Measurements from ENCODE around the gene POLR1B.

POLR1B gene

GRCh38 chr2:112622528-112622849, 80.2 kb downstream of the POLR1B start:
- H3K4me3 ChIP-seq (ENCODE audit: control insufficient read depth, low read depth, low read length) = no peak overlapping the region
- DNase-seq (ENCODE audit: low read depth) = peak; percentile 99
- TF ChIP-seq CTCF (conservative IDR thresholded peaks at IDR 0.05; ENCODE audit: control insufficient read depth, insufficient read depth, low read depth, low read length) = no peak

GRCh38 chr2:112623913-112624777, 81.9 kb downstream of the POLR1B start:
- peak overlapping the region; percentile 31 for H3K4me3 ChIP-seq (ENCODE audit: control insufficient read depth, low read depth, low read length)
- peak; percentile 96 for DNase-seq (ENCODE audit: low read depth)
- no peak for TF ChIP-seq CTCF (conservative IDR thresholded peaks at IDR 0.05; ENCODE audit: control insufficient read depth, insufficient read depth, low read depth, low read length)

DNA sequence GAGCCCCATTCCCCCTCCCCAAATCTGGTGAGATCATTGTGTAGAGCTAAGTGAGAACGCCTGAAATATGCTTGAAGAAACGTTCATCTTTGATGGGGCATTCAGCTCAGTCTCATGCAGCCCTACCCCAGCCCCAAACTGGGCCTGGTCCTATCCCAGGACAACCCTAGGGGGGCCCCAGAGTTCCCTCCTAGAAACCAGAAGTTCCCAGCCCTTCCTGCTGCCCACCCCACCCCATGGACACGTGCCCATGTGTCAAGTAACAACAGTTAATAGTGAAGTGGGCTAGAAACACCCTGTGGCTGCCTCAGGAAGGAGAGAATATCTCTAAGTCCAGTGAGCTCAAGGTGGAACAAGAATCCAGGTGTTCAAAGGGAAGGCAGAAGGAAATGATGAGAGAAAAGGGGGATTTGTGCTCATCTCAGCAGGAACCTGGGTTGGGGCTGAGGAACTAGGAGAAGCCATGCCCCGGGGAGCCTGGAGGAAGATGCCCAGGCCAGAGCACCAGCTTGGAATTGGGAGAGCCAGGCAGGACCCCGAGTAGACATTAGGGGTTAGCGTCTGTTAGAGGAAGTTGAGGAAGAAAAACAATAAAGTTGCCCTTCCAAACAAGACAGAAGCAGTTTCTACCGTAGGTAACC, 83.3 kb downstream of the POLR1B start:
- DNase-seq (ENCODE audit: low read depth) = no peak
- TF ChIP-seq CTCF (conservative IDR thresholded peaks at IDR 0.05; ENCODE audit: control insufficient read depth, insufficient read depth, low read depth, low read length) = no peak
- H3K4me3 ChIP-seq (ENCODE audit: control insufficient read depth, low read depth, low read length) = peak overlapping the region; percentile 11

- H3K4me3 ChIP-seq (ENCODE audit: control insufficient read depth, low read depth, low read length) = peak overlapping the region; percentile 40
- peak; percentile 92 for TF ChIP-seq CTCF (conservative IDR thresholded peaks at IDR 0.05; ENCODE audit: control insufficient read depth, insufficient read depth, low read depth, low read length)
- DNase-seq (ENCODE audit: low read depth) = peak; percentile 78
Measured at GRCh38 chr2:112626604-112627059, 84.4 kb downstream of the POLR1B start.
